WI38 (cell line): ENCODE data around the gene DNAJC15.

Experiments used
- H3K4me3 ChIP-seq: 2 replicates; pipeline ENCODE4 v1.5.1; 2011; ENCODE audit warnings: low read depth, mild to moderate bottlenecking, control low read depth, low read length
- TF ChIP-seq, protein P1 (sequence below): IDR thresholded peaks from 2 replicates; pipeline ENCODE4 v1.5.1; 2012; ENCODE audit warnings: low read depth, mild to moderate bottlenecking, control low read depth, low read length

Gene DNAJC15

DNA sequence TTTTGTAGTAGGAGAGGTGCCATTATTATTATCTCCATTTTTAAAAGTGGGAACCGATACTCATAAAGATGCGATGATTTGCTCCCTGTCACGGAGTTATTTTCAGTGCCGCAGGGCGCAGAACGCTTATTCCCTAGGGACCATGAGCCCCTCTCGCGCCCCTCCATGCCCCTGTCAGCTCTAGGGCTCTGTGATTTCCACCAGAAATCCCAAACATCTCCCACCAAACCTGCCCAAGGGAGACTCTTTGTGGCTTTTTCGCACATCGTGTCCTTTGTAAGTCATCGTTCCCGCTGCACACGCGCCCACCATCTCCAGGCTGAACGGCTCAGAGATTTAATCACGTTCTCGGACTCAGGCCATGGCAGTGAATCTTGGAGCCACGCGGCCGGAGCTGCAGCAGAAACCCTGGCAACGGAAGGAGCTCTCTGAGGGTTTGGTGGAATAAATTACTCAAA lies 105.1 kb downstream of the DNAJC15 start:
- H3K4me3 ChIP-seq, result no peak overlapping the region
- TF ChIP-seq, protein P1, sequence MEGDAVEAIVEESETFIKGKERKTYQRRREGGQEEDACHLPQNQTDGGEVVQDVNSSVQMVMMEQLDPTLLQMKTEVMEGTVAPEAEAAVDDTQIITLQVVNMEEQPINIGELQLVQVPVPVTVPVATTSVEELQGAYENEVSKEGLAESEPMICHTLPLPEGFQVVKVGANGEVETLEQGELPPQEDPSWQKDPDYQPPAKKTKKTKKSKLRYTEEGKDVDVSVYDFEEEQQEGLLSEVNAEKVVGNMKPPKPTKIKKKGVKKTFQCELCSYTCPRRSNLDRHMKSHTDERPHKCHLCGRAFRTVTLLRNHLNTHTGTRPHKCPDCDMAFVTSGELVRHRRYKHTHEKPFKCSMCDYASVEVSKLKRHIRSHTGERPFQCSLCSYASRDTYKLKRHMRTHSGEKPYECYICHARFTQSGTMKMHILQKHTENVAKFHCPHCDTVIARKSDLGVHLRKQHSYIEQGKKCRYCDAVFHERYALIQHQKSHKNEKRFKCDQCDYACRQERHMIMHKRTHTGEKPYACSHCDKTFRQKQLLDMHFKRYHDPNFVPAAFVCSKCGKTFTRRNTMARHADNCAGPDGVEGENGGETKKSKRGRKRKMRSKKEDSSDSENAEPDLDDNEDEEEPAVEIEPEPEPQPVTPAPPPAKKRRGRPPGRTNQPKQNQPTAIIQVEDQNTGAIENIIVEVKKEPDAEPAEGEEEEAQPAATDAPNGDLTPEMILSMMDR, result no peak

GRCh38 chr13:43129066-43129465 lies 105.7 kb downstream of the DNAJC15 start:
- TF ChIP-seq, protein P1, result no peak
- H3K4me3 ChIP-seq, result no peak overlapping the region

- TF ChIP-seq, protein P1, result no peak
These were observed 106.2 kb downstream of the DNAJC15 start for GRCh38 chr13:43129511-43130110.

GRCh38 chr13:43132257-43132656 lies 108.9 kb downstream of the DNAJC15 start:
- TF ChIP-seq, protein P1, result no peak
- H3K4me3 ChIP-seq, result no peak overlapping the region

More at GRCh38 chr13:43129511-43130110, 106.2 kb downstream of the DNAJC15 start:
- H3K4me3 ChIP-seq, result no peak overlapping the region

DNA sequence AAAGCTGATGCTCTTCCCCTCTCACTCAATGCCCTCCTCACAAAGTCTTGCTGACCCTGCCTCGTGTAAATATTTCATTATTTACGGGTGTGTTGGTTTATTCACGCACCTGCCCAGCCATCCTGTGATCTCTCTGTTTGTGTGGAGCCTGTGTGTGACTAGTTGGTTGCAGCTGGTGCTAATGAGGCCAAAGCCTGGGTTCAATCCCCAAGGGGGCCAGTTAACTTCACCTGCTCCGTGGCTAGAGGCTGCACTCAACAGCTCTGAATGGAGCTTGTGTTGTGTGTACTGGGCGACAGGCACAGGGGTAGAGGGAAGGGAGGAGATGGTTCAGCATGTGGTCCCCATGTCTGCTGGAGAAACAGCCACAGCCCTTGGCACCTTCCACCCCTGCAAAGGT lies 109.5 kb downstream of the DNAJC15 start:
- TF ChIP-seq, protein P1, result no peak
- no peak overlapping the region for H3K4me3 ChIP-seq

GRCh38 chr13:43133792-43134191 lies 110.4 kb downstream of the DNAJC15 start:
- no peak overlapping the region for H3K4me3 ChIP-seq
- TF ChIP-seq, protein P1, result no peak

GRCh38 chr13:43134868-43135267 lies 111.5 kb downstream of the DNAJC15 start:
- TF ChIP-seq, protein P1, result no peak
- no peak overlapping the region for H3K4me3 ChIP-seq
